H9 (cell line): ENCODE results near the gene PPP1R9A. TPM values are rescaled to one million over a fixed set of nuclear protein-coding genes. Genes with fewer than 3 reads are reported as not detected.

ENCODE experiments used
- DNase-seq: peaks from one replicate; pipeline ENCODE4 v3.0.0-alpha.2; 2017
- H2AFZ ChIP-seq: one replicate; pipeline ENCODE4 v1.6.1; 2013; ENCODE audit warnings: mild to moderate bottlenecking, low read length, control low read depth, moderate library complexity
- H2AK5ac ChIP-seq: 2 replicates; pipeline ENCODE4 v1.6.1; 2013; ENCODE audit warnings: low read length, control low read depth, mixed read lengths; ENCODE audit not compliant: insufficient read length
- H2BK120ac ChIP-seq: one replicate; pipeline ENCODE4 v1.6.1; 2013; ENCODE audit warnings: low read depth, mild to moderate bottlenecking, low read length, control low read depth, inconsistent platforms; ENCODE audit not compliant: poor library complexity, severe bottlenecking
- H2BK12ac ChIP-seq: 2 replicates; pipeline ENCODE4 v1.6.1; 2013; ENCODE audit warnings: low read length, control low read depth, mixed read lengths, low read depth; ENCODE audit not compliant: insufficient read length
- H2BK15ac ChIP-seq: 2 replicates; pipeline ENCODE4 v1.6.1; 2013; ENCODE audit warnings: low read depth, low read length, control low read depth
- H2BK20ac ChIP-seq: one replicate; pipeline ENCODE4 v1.6.1; 2013; ENCODE audit warnings: low read depth, mild to moderate bottlenecking, low read length, control low read depth, inconsistent platforms; ENCODE audit not compliant: poor library complexity, severe bottlenecking
- H2BK5ac ChIP-seq: 2 replicates; pipeline ENCODE4 v1.6.1; 2013; ENCODE audit warnings: low read length, control low read depth, mixed read lengths; ENCODE audit not compliant: insufficient read length
- H3K14ac ChIP-seq: 2 replicates; pipeline ENCODE4 v1.6.1; 2013; ENCODE audit warnings: low read length, control low read depth; ENCODE audit not compliant: insufficient read depth
- H3K18ac ChIP-seq: 2 replicates; pipeline ENCODE4 v1.6.1; 2013; ENCODE audit warnings: low read depth, mild to moderate bottlenecking, mixed read lengths, low read length, control low read depth; ENCODE audit not compliant: insufficient read length
- H3K23ac ChIP-seq: 2 replicates; pipeline ENCODE4 v1.6.1; 2013; ENCODE audit warnings: low read length, control low read depth, mixed read lengths, low read depth; ENCODE audit not compliant: insufficient read length
- H3K23me2 ChIP-seq: 2 replicates; pipeline ENCODE4 v1.6.1; 2013; ENCODE audit warnings: low read depth, mild to moderate bottlenecking, mixed read lengths, low read length, control low read depth; ENCODE audit not compliant: insufficient read length, poor library complexity, severe bottlenecking
- H3K27ac ChIP-seq: 2 replicates; pipeline ENCODE4 v1.5.1; 2013; ENCODE audit warnings: low read length, control low read depth, mixed read lengths, low read depth; ENCODE audit not compliant: insufficient read length
- H3K27me3 ChIP-seq: 2 replicates; pipeline ENCODE4 v1.6.1; 2013; ENCODE audit warnings: low read length, control low read depth, inconsistent platforms; ENCODE audit not compliant: insufficient read depth
- H3K4ac ChIP-seq: 2 replicates; pipeline ENCODE4 v1.6.1; 2013; ENCODE audit warnings: low read depth, mild to moderate bottlenecking, control low read depth, inconsistent platforms, low read length, moderate library complexity
- H3K4me1 ChIP-seq: 2 replicates; pipeline ENCODE4 v1.6.1; 2013; ENCODE audit warnings: low read length, control low read depth, inconsistent platforms; ENCODE audit not compliant: insufficient read depth
- H3K4me2 ChIP-seq: 2 replicates; pipeline ENCODE4 v1.6.1; 2013; ENCODE audit warnings: low read length, control low read depth, mixed read lengths; ENCODE audit not compliant: insufficient read length, insufficient read depth
- H3K56ac ChIP-seq: 2 replicates; pipeline ENCODE4 v1.6.1; 2013; ENCODE audit warnings: low read depth, mild to moderate bottlenecking, mixed read lengths, low read length, control low read depth; ENCODE audit not compliant: insufficient read length
- H3K79me1 ChIP-seq: 2 replicates; pipeline ENCODE4 v1.6.1; 2013; ENCODE audit warnings: low read depth, mild to moderate bottlenecking, moderate library complexity, low read length, control low read depth, inconsistent platforms; ENCODE audit not compliant: insufficient read depth, poor library complexity, severe bottlenecking
- H3K79me2 ChIP-seq: 2 replicates; pipeline ENCODE4 v1.6.1; 2013; ENCODE audit warnings: low read length, control low read depth, inconsistent platforms; ENCODE audit not compliant: insufficient read depth
- H3K9ac ChIP-seq: 2 replicates; pipeline ENCODE4 v1.6.1; 2013; ENCODE audit warnings: low read length, control low read depth, mixed read lengths; ENCODE audit not compliant: insufficient read length; ENCODE audit errors: extremely low read depth
- H3K9me3 ChIP-seq: one replicate; pipeline ENCODE4 v1.6.1; 2013; ENCODE audit warnings: low read depth, low read length, inconsistent platforms; ENCODE audit not compliant: control insufficient read depth
- H3T11ph ChIP-seq: one replicate; pipeline ENCODE4 v1.6.1; 2013; ENCODE audit warnings: mild to moderate bottlenecking, low read length, control low read depth, inconsistent platforms
- H4K20me1 ChIP-seq: one replicate; pipeline ENCODE4 v1.6.1; 2013; ENCODE audit not compliant: control insufficient read depth, insufficient read length, insufficient read depth
- H4K5ac ChIP-seq: 2 replicates; pipeline ENCODE4 v1.6.1; 2013; ENCODE audit warnings: low read depth, mild to moderate bottlenecking, mixed read lengths, low read length, control low read depth; ENCODE audit not compliant: insufficient read length
- H4K8ac ChIP-seq: replicated peaks from 2 replicates; pipeline ENCODE4 v1.6.1; 2013; ENCODE audit warnings: low read length, control low read depth, mixed read lengths, low read depth; ENCODE audit not compliant: insufficient read length
- H4K91ac ChIP-seq: 2 replicates; pipeline ENCODE4 v1.6.1; 2013; ENCODE audit warnings: low read depth, mild to moderate bottlenecking, moderate library complexity, mixed read lengths, low read length, control low read depth; ENCODE audit not compliant: insufficient read length
- H3K27ac Mint-ChIP-seq, 3 experiments: 2 replicates in 2 of 3; 3 replicates in 1 of 3; pipeline ENCODE4 v1.8.0; 2020 to 2021; ENCODE audit warnings: mixed read lengths in 3 of 3, mild to moderate bottlenecking in 1 of 3, moderate library complexity in 1 of 3
- H3K27me3 Mint-ChIP-seq: 2 replicates; pipeline ENCODE4 v1.8.0; 2021; ENCODE audit warnings: low read depth, mild to moderate bottlenecking, moderate library complexity, mixed read lengths
- H3K36me3 Mint-ChIP-seq, 3 experiments: 2 replicates in 2 of 3; 3 replicates in 1 of 3; pipeline ENCODE4 v1.8.0; 2020 to 2021; ENCODE audit warnings: low read depth in 3 of 3, mixed read lengths in 3 of 3; ENCODE audit not compliant: insufficient read depth in 1 of 3
- H3K4me1 Mint-ChIP-seq, 2 experiments: 2 replicates each; pipeline ENCODE4 v1.8.0; 2020; ENCODE audit warnings: mixed read lengths in 2 of 2
- H3K4me3 Mint-ChIP-seq, 2 experiments: 2 replicates in 1 of 2; 3 replicates in 1 of 2; pipeline ENCODE4 v1.8.0; 2020 to 2021; ENCODE audit warnings: mild to moderate bottlenecking in 2 of 2, mixed read lengths in 2 of 2, moderate library complexity in 1 of 2
- H3K9me3 Mint-ChIP-seq, 2 experiments: 2 replicates in 1 of 2; 3 replicates in 1 of 2; pipeline ENCODE4 v1.8.0; 2020; ENCODE audit warnings: mild to moderate bottlenecking in 2 of 2, mixed read lengths in 2 of 2, moderate library complexity in 1 of 2
- WGBS: extraction: QIAGEN DNeasy Blood & Tissue Kit; methylation state at CpG from one replicate; pipeline ENCODE4 v1.1.7; 2013; ENCODE audit warnings: missing lambda C conversion rate, low lambda C conversion rate, mixed read lengths; ENCODE audit not compliant: insufficient read length; ENCODE audit errors: extremely low coverage; 5-methylcytosine and 5-hydroxymethylcytosine counted together
- total RNA-seq: library from RNA; stranded (reverse); gene quantifications from 2 replicates; pipeline ENCODE4 v1.2.1, GENCODE V29; 2021
- TF ChIP-seq, protein P1 (sequence below): fragments of 200-600 bp; sonication (generic); conservative IDR thresholded peaks from 3 replicates; pipeline ENCODE4 v1.8.0; 2021; ENCODE audit warnings: antibody characterized with exemption, mild to moderate bottlenecking

The PPP1R9A gene
- total RNA-seq, 1 experiment from 2014 or later, result 17.0 TPM

GRCh38 chr7:94995921-94996320 lies 88.5 kb downstream of the PPP1R9A start:
- Histone ChIP-seq H3K79me2 (no peaks in the 10 kb centered on the region), H4K5ac (no peak overlapping the region), H3T11ph (no peak overlapping the region), H2BK12ac (no peak overlapping the region), H3K23ac (no peak overlapping the region), H2BK120ac (no peak overlapping the region), H3K14ac (no peak overlapping the region), H3K18ac (no peak overlapping the region), H4K8ac (no peak overlapping the region), H2AFZ (no peak overlapping the region), H2BK15ac (no peak overlapping the region), H4K91ac (no peak overlapping the region), H2BK20ac (no peak overlapping the region), H3K27ac (no peak overlapping the region), H2BK5ac (no peak overlapping the region), H3K9ac (no peak overlapping the region), H4K20me1 (no peaks in the 10 kb centered on the region), H3K79me1 (peaks cover 2% of the 10 kb centered on the region), H3K56ac (no peak overlapping the region), H3K4me2 (no peak overlapping the region), H2AK5ac (no peak overlapping the region), H3K4ac (no peak overlapping the region), H3K4me1 (no peaks in the 10 kb centered on the region; the same call in 1 of the 2 replicates), H3K23me2 (no peaks in the 10 kb centered on the region), H3K9me3 (no peaks in the 10 kb centered on the region), H3K27me3 (no peaks in the 10 kb centered on the region)
- Mint-ChIP-seq H3K4me1 (peaks cover 11 to 14% of the 10 kb centered on the region in 2 experiments; a peak in 3 of 4 replicates), H3K9me3 (no peaks in the 10 kb centered on the region), H3K36me3 (peaks cover 0 to 4% (median 0%) of the 10 kb centered on the region in 3 experiments; a peak in 1 of 7 replicates), H3K27ac (no peak overlapping the region), H3K27me3 (no peaks in the 10 kb centered on the region), H3K4me3 (no peak overlapping the region)
- DNase-seq, result no peak
- TF ChIP-seq, protein P1, sequence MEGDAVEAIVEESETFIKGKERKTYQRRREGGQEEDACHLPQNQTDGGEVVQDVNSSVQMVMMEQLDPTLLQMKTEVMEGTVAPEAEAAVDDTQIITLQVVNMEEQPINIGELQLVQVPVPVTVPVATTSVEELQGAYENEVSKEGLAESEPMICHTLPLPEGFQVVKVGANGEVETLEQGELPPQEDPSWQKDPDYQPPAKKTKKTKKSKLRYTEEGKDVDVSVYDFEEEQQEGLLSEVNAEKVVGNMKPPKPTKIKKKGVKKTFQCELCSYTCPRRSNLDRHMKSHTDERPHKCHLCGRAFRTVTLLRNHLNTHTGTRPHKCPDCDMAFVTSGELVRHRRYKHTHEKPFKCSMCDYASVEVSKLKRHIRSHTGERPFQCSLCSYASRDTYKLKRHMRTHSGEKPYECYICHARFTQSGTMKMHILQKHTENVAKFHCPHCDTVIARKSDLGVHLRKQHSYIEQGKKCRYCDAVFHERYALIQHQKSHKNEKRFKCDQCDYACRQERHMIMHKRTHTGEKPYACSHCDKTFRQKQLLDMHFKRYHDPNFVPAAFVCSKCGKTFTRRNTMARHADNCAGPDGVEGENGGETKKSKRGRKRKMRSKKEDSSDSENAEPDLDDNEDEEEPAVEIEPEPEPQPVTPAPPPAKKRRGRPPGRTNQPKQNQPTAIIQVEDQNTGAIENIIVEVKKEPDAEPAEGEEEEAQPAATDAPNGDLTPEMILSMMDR, result no peak
- no CpG with 5 or more reads among the region's 1 CpG for WGBS
